Activated CD4-positive, alpha-beta T cell treated with anti-CD3 and anti-CD28 coated beads, Interleukin-2, amount 50 U/mL, for 1 hour (primary cell): ENCODE results near the gene SNX7.

ENCODE experiments used
- DNase-seq: peaks from one replicate; pipeline ENCODE4 v3.0.0-alpha.2; 2020

Gene SNX7

DNA sequence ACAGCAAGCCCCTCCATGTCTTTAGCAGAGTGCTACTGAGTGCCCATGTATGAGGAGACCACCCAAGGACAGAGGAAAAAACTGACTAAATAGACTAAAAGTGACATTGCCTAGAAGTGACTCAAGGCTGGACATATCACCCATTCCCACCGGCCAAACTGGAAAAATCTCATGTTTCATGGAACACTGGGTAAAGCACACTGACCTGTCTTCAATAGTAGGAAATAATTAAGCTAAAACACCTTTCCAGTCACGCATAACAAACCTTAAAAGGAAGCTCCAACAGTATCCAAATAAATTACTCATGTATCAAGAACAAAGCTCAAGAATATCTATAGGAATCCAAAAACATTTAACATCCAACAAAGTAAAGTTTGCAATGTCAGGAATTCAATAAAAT lies 120.4 kb downstream of the SNX7 start:
- no peak for DNase-seq

- no peak for DNase-seq
These were observed 122.3 kb downstream of the SNX7 start for GRCh38 chr1:98783821-98784220.

GRCh38 chr1:98791498-98791897 lies 130.0 kb downstream of the SNX7 start:
- no peak for DNase-seq

- no peak for DNase-seq
These were observed 130.6 kb downstream of the SNX7 start for GRCh38 chr1:98792123-98792522.

DNA sequence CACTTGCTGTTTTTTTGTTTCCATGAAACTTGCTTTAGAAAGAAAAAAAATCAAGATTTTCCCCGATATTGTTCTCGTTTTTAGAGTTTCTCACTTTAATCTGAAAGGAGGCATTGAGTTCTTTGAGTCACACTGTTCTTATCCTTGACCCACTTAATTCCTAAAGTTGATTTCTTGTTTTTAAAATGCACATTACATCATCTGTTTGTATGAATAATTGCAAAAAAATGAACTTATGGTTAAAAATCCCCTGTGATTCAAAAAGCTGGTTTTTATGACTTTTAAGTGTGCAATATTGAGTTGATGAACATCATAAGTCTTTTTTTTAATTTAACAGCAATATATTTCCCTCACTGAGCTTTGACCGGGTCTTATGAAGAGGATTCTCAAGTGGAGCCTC lies 131.6 kb downstream of the SNX7 start:
- no peak for DNase-seq

DNA sequence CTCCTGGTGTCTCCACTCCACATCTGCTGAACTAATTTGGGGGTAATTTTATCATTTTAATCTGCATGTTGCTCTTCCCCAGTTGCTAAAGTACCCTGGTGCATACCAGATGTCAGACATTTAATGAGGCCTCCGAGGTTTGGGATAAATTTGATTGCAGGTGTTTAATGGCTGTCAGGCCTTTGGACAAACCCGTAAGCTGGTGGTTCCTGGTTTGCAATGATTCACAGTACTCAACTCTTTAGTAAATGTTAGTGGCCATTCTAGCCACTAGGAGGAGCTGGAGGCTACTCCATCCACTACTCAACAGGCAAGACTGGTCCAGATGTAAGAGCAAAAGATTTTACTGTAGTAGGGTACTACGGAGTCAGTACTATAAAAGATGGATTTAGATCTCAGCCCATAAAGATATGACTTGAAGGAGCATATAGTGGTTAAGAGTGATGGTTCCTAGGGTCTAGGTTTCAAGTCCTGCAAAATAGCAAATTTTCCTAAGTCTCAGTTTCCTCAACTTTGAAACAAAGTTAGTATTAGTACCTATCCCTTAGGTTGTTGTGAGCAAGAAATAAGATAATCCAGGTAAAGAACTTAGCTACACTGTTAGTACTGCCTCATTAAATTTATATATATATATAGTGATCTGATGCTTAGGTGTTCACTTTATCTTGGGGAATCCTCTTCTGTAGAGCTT lies 132.8 kb downstream of the SNX7 start:
- peak; percentile 41 for DNase-seq

- DNase-seq = no peak
These were observed 134.5 kb downstream of the SNX7 start for GRCh38 chr1:98796049-98796448.

DNA sequence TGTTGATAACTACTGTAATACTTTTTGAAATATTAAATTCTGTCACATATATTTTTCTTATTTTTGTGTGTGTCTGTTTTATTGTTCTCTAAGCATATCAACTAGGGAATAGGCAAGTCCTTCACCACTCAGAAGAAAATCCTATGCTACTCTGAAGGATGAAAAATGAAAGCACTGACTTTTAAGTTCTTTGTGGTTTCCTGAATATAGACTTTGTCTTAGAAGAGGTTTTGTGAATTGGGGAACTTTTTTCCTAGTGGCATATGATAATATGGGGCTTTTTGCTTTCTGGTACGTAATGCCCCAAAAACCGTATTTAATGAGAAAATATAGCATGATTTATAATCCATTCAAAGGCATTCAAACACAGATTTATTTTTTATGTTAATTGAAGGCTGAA lies 136.0 kb downstream of the SNX7 start:
- no peak for DNase-seq
